Measurements from ENCODE around the gene PRXL2B.

PRXL2B gene

DNA sequence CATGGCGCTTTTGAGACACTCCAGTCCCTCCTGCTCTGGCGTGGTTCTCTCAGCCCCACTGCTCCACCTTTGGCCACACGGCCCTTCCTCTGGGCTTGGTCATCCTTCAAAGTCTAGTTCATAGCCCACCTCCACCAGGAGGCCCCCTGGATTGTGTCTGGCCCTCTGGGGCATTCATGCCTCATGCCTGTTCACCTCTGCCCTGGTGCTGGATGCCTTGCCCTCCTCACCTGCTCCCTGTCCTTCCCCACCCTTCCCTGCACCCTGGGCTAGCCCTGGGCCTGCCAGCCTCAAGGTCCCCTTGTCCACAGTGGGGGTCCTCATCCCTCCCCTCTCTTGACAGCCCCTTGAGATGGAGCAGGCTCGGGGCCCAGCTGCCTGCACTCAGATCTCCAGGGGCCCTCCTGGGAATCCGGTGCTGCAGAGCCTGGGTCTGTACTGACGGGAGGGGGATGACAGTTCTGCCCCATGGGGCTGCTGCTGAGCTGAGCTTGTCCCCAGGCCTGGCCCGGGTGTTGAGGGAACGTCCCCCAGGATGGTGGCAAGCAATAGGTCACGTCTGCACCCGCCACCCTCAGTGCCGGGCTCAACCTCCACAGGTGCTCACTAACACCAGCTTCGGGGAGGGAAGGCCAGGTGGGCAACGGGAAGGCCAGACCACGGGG lies 18.4 kb downstream of the PRXL2B start:
- Mint-ChIP-seq H3K4me1 (ENCODE audit: low read depth) (no peaks in the 10 kb centered on the region), H3K27me3 (no peaks in the 10 kb centered on the region), H3K4me3 (no peak overlapping the region), H3K36me3 (no peaks in the 10 kb centered on the region), H3K9me3 (ENCODE audit: low read depth) (no peaks in the 10 kb centered on the region), H3K27ac (no peak overlapping the region)

DNA sequence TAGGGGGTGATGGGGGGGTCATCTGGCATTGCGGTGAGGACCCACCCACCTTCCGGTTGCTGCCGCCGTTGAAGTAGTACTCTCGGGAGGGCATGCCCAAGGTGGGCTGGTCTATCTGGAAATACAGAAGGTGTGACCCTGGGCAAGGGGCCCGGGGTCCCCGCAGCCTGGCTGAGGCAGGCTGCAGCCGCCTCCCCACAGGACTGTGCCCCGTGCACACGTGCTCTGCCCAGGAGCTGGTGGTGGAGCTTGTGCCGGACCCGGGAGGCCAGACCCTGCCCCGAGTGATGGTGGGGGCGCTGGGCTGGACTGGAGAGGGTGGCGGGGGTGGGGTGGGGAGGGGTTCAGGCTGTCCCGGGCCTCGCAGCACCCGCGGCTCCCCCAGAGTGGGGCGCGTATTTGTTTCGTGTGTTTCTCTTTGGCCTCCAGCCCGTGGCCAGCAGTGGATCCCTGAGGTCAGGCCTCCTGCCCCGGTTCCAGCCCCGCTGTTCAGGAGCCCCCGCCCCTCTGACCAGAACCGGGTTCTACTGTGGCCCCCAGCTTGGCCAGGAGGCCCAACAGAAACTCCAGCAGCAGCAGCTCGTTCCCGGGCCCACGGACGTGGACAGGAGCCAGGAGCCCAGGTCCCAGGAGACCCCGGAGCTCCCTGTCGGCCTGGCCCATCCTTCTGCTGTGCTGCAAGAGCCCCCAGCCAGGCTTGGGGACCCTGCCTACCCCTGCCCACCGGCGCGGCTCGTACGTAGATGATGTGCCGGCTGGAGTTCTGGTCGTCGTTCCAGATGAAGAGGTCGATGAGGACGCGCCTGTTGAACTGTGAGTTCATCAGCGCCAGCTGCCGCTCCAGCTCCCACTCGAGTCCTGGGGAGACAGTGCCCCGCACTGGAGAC lies 19.2 kb downstream of the PRXL2B start:
- H3K4me1 Mint-ChIP-seq (ENCODE audit: low read depth), result no peaks in the 10 kb centered on the region
- H3K36me3 Mint-ChIP-seq, result no peaks in the 10 kb centered on the region
- H3K27me3 Mint-ChIP-seq, result no peaks in the 10 kb centered on the region
- no peak overlapping the region for H3K4me3 Mint-ChIP-seq
- H3K9me3 Mint-ChIP-seq (ENCODE audit: low read depth), result no peaks in the 10 kb centered on the region
- no peak overlapping the region for H3K27ac Mint-ChIP-seq

DNA sequence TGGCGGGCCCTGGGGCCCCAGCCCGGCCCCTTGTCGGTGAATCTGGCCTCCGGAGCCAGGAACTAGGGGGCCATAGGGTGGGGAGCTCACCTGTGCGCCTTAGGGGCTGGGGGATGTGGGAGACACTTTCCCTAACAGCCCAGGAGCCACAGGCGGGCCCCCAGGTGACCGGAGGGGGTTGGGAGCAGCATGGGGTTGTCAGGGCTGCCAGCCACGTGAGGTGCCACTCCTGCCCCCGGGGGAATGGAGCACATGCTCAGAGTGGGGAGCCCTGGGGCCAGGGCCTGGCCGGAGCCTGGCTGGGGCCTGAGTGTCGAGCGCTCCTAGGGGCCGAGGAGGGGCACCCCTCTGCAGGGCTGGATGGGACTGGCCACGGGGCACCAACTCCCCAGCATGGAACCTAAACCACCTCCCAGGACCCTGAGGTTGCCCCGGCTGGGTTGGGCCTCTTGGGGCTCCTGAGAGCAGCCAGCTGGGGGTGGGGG lies 19.9 kb downstream of the PRXL2B start:
- H3K4me1 Mint-ChIP-seq (ENCODE audit: low read depth), result no peaks in the 10 kb centered on the region
- H3K27ac Mint-ChIP-seq, result no peak overlapping the region
- H3K4me3 Mint-ChIP-seq, result no peak overlapping the region
- no peaks in the 10 kb centered on the region for H3K27me3 Mint-ChIP-seq
- H3K9me3 Mint-ChIP-seq (ENCODE audit: low read depth), result no peaks in the 10 kb centered on the region
- no peaks in the 10 kb centered on the region for H3K36me3 Mint-ChIP-seq

- Mint-ChIP-seq H3K4me3 (no peak overlapping the region), H3K9me3 (ENCODE audit: low read depth) (no peaks in the 10 kb centered on the region), H3K27me3 (no peaks in the 10 kb centered on the region), H3K4me1 (ENCODE audit: low read depth) (no peaks in the 10 kb centered on the region), H3K36me3 (no peaks in the 10 kb centered on the region), H3K27ac (no peak overlapping the region)
Measured at GRCh38 chr1:2606881-2607621, 20.5 kb downstream of the PRXL2B start.

- Mint-ChIP-seq H3K27me3 (no peaks in the 10 kb centered on the region), H3K36me3 (no peaks in the 10 kb centered on the region), H3K4me3 (no peak overlapping the region), H3K4me1 (ENCODE audit: low read depth) (no peaks in the 10 kb centered on the region), H3K9me3 (ENCODE audit: low read depth) (no peaks in the 10 kb centered on the region), H3K27ac (no peak overlapping the region)
Measured at GRCh38 chr1:2607641-2608091, 21.1 kb downstream of the PRXL2B start.

- Mint-ChIP-seq H3K9me3 (ENCODE audit: low read depth) (peaks cover 8% of the 10 kb centered on the region), H3K27me3 (no peaks in the 10 kb centered on the region), H3K27ac (no peak overlapping the region), H3K4me3 (no peak overlapping the region), H3K4me1 (ENCODE audit: low read depth) (no peaks in the 10 kb centered on the region), H3K36me3 (peaks cover 7% of the 10 kb centered on the region)
Measured at GRCh38 chr1:2609319-2610035, 22.9 kb downstream of the PRXL2B start.

- no peaks in the 10 kb centered on the region for H3K27me3 Mint-ChIP-seq
- H3K4me1 Mint-ChIP-seq (ENCODE audit: low read depth), result no peaks in the 10 kb centered on the region
- H3K9me3 Mint-ChIP-seq (ENCODE audit: low read depth), result peaks cover 9% of the 10 kb centered on the region
- no peak overlapping the region for H3K27ac Mint-ChIP-seq
- H3K4me3 Mint-ChIP-seq, result no peak overlapping the region
- peaks cover 8% of the 10 kb centered on the region for H3K36me3 Mint-ChIP-seq
Measured at GRCh38 chr1:2610036-2610959, 23.7 kb downstream of the PRXL2B start.

DNA sequence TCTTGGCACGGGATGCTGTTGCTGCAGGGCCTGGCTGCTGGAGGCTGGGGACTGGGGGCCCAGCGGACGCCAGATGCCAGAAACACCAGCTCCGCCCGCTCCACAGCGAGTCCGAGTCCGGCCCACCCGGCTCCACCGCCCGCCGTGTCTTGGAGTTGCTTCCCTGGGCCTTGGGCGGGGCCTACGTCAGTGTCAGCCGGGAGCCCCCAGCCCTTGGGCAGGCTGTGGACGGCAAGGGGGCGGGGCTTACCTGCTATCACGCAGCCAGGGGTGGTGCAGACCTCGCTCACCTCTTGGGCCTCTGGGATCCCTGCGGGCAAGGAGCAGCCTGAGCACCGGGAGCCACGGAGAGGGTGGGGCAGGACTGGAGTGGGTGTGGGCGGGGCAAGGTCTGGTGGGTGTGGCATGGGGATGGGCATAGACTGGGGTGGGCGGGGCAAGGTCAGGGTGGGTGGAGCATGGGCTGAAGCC lies 24.5 kb downstream of the PRXL2B start:
- Mint-ChIP-seq H3K4me3 (no peak overlapping the region), H3K36me3 (peaks cover 11% of the 10 kb centered on the region), H3K27me3 (no peaks in the 10 kb centered on the region), H3K4me1 (ENCODE audit: low read depth) (no peaks in the 10 kb centered on the region), H3K27ac (no peak overlapping the region), H3K9me3 (ENCODE audit: low read depth) (peaks cover 11% of the 10 kb centered on the region)

GRCh38 chr1:2611621-2612437 lies 25.3 kb downstream of the PRXL2B start:
- Mint-ChIP-seq H3K36me3 (peaks cover 11% of the 10 kb centered on the region), H3K27ac (no peak overlapping the region), H3K4me3 (no peak overlapping the region), H3K4me1 (ENCODE audit: low read depth) (peaks cover 2% of the 10 kb centered on the region), H3K27me3 (no peaks in the 10 kb centered on the region), H3K9me3 (ENCODE audit: low read depth) (peaks cover 11% of the 10 kb centered on the region)

DNA sequence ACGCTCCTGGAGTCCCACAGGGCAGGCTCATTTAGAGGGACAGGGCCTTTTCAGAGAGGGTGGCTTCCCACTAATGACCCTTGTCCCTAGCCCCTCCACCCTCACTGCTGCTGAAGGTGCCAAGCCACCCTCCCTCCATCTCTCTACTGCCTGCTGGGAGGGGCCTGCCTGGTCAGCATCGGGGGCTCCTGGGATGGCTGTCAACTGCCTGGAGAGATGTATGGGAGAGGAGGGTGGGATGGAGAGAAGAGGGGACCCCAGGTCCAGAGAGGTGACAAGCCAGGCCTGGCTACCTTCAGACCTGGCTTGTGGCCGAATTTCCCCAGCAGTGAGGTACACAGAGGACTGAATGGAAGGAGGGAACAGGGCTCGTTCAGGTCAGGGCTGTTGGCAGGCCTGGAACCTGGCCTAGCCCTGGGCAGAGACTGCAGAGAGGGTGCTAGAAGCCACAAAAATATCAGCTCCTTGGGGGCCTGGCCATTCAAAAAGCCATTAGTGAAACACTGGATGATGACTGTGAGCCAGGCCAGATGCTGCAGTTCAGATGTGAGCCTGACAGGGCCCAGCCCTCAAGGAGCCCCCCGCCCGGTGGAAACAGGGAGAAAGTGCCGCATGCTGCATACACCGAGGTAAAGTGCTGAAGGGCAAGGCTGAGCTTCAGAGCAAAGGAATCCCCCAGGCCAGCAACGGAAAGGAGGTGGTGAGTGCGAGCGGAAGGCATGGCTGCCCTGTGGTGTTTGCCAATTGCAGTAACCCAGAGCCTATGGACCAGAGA lies 26.2 kb downstream of the PRXL2B start:
- Mint-ChIP-seq H3K36me3 (peaks cover 13% of the 10 kb centered on the region), H3K4me3 (no peak overlapping the region), H3K9me3 (ENCODE audit: low read depth) (peaks cover 11% of the 10 kb centered on the region), H3K4me1 (ENCODE audit: low read depth) (peaks cover 2% of the 10 kb centered on the region), H3K27ac (no peak overlapping the region), H3K27me3 (no peaks in the 10 kb centered on the region)

GRCh38 chr1:2614145-2614544 lies 27.6 kb downstream of the PRXL2B start:
- Mint-ChIP-seq H3K4me1 (ENCODE audit: low read depth) (peaks cover 3% of the 10 kb centered on the region), H3K9me3 (ENCODE audit: low read depth) (peaks cover 11% of the 10 kb centered on the region), H3K27ac (no peak overlapping the region), H3K27me3 (no peaks in the 10 kb centered on the region), H3K4me3 (no peak overlapping the region), H3K36me3 (peaks cover 15% of the 10 kb centered on the region)

DNA sequence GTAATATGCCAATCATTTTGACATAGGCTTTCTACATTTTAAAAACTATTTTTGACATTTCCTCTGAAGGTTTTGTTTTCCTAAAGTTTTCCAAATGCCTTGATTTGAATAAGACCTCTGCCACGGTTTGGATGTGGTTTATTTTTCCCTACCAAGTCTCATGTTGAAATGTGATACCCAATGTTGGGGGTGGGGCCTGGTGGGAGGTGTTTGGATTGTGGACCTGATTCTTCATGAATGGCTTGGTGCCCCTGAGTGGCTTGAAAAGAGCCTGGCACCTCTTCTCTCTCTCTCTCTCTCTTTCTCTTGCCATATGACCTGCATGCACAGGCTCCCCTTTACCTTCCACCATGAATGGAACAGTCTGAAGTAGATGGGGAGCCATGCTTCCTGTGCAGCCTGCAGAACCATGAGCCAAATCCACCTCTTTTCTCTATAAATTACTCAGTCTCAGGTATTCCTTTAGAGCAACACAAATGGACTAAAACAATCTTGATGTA lies 31.4 kb downstream of the PRXL2B start:
- Mint-ChIP-seq H3K4me3 (no peak overlapping the region), H3K27ac (no peak overlapping the region), H3K27me3 (no peaks in the 10 kb centered on the region), H3K4me1 (ENCODE audit: low read depth) (peaks cover 15% of the 10 kb centered on the region), H3K9me3 (ENCODE audit: low read depth) (peaks cover 11% of the 10 kb centered on the region), H3K36me3 (peaks cover 15% of the 10 kb centered on the region)

All from activated naive CD8-positive, alpha-beta T cell (primary cell).